CD14-positive monocyte (primary cell): ENCODE results near the gene SLC7A4. TPM values are rescaled to one million over a fixed set of nuclear protein-coding genes. Genes with fewer than 3 reads are reported as not detected.

Source experiments
- DNase-seq, 3 donors: peaks; one replicate each; pipeline ENCODE4 v3.0.0-alpha.2; 2011 to 2022
- H2AFZ ChIP-seq: 2 replicates; pipeline ENCODE4 v1.6.0; 2012; ENCODE audit warnings: mild to moderate bottlenecking, low read depth, low read length, inconsistent platforms; ENCODE audit not compliant: insufficient read depth, poor library complexity, severe bottlenecking
- H3K27ac ChIP-seq, 2 donors: 1 replicate in 1 of 2; 2 replicates in 1 of 2; pipeline ENCODE4 v1.5.1; 2012 to 2013; ENCODE audit warnings: low read length in 2 of 2, control low read depth in 1 of 2, inconsistent platforms in 1 of 2, low read depth in 1 of 2, mild to moderate bottlenecking in 1 of 2
- H3K27me3 ChIP-seq, 2 donors: one replicate each; pipeline versions ENCODE4 v1.6.0 to v1.6.1; 2011 to 2013; ENCODE audit warnings: low read length in 2 of 2; ENCODE audit not compliant: control insufficient read depth in 2 of 2, insufficient read depth in 2 of 2
- H3K36me3 ChIP-seq, 2 donors: replicated peaks in 1 of 2; 1 replicate in 1 of 2; 2 replicates in 1 of 2; pipeline versions ENCODE4 v1.5.1 to v1.6.1; 2012 to 2013; ENCODE audit warnings: low read length in 2 of 2, control low read depth in 1 of 2, inconsistent platforms in 1 of 2, mild to moderate bottlenecking in 1 of 2; ENCODE audit not compliant: insufficient read depth in 2 of 2, control insufficient read depth in 1 of 2
- H3K4me1 ChIP-seq, 2 donors: 1 replicate in 1 of 2; 2 replicates in 1 of 2; pipeline versions ENCODE4 v1.5.1 to v1.6.1; 2012 to 2013; ENCODE audit warnings: low read length in 2 of 2, control low read depth in 1 of 2, inconsistent platforms in 1 of 2, mild to moderate bottlenecking in 1 of 2, moderate library complexity in 1 of 2; ENCODE audit not compliant: insufficient read depth in 2 of 2, control insufficient read depth in 1 of 2
- H3K4me2 ChIP-seq: replicated peaks from 2 replicates; pipeline ENCODE3; 2012; ENCODE audit warnings: low read length, moderate library complexity, mild to moderate bottlenecking; ENCODE audit not compliant: poor library complexity, severe bottlenecking; ENCODE audit errors: extremely low read depth
- H3K4me3 ChIP-seq, 3 experiments: fragments of 200-600 bp in 1 of 3; sonication (generic) in 1 of 3; replicated peaks in 1 of 3; 1 replicate in 2 of 3; 2 replicates in 1 of 3; pipeline ENCODE4 v1.5.1; 2011 to 2013; ENCODE audit warnings: low read length in 3 of 3, mild to moderate bottlenecking in 3 of 3, control low read depth in 2 of 3, low read depth in 2 of 3, inconsistent platforms in 1 of 3, moderate library complexity in 1 of 3
- H3K79me2 ChIP-seq: 2 replicates; pipeline ENCODE4 v1.6.0; 2012; ENCODE audit warnings: mild to moderate bottlenecking, control low read depth, inconsistent platforms, low read length, moderate library complexity; ENCODE audit not compliant: insufficient read depth
- H3K9ac ChIP-seq: 2 replicates; pipeline ENCODE4 v1.6.0; 2017; ENCODE audit warnings: low read length, mild to moderate bottlenecking; ENCODE audit not compliant: insufficient read depth, poor library complexity, severe bottlenecking
- H3K9me3 ChIP-seq, 2 donors: replicated peaks in 1 of 2; 1 replicate in 1 of 2; 2 replicates in 1 of 2; pipeline versions ENCODE4 v1.5.1 to v1.6.1; 2012 to 2013; ENCODE audit warnings: low read length in 2 of 2, control low read depth in 1 of 2; ENCODE audit not compliant: control insufficient read depth in 1 of 2, insufficient read depth in 1 of 2
- H4K20me1 ChIP-seq: 2 replicates; pipeline ENCODE4 v1.6.0; 2012; ENCODE audit warnings: mild to moderate bottlenecking, low read length, control low read depth, moderate library complexity; ENCODE audit not compliant: insufficient read depth
- H3K27ac Mint-ChIP-seq, 7 donors: one replicate each; pipeline ENCODE4 v1.8.0; 2020; ENCODE audit warnings: mild to moderate bottlenecking in 7 of 7, mixed read lengths in 7 of 7, moderate library complexity in 6 of 7, inconsistent platforms in 2 of 7
- H3K27me3 Mint-ChIP-seq, 3 donors: one replicate each; pipeline ENCODE4 v1.8.0; 2021 to 2022; ENCODE audit warnings: low read depth in 3 of 3, mild to moderate bottlenecking in 3 of 3, mixed read lengths in 3 of 3, moderate library complexity in 3 of 3, inconsistent platforms in 1 of 3
- H3K36me3 Mint-ChIP-seq, 2 donors: one replicate each; pipeline ENCODE4 v1.8.0; 2020; ENCODE audit warnings: mixed read lengths in 2 of 2, inconsistent platforms in 1 of 2, mild to moderate bottlenecking in 1 of 2
- H3K4me1 Mint-ChIP-seq: one replicate; pipeline ENCODE4 v1.8.0; 2020; ENCODE audit warnings: mild to moderate bottlenecking, mixed read lengths
- H3K4me3 Mint-ChIP-seq, 2 donors: one replicate each; pipeline ENCODE4 v1.8.0; 2020; ENCODE audit warnings: mild to moderate bottlenecking in 2 of 2, mixed read lengths in 2 of 2, moderate library complexity in 1 of 2
- H3K9me3 Mint-ChIP-seq, 7 donors: one replicate each; pipeline ENCODE4 v1.8.0; 2020 to 2022; ENCODE audit warnings: mixed read lengths in 7 of 7, mild to moderate bottlenecking in 6 of 7, moderate library complexity in 6 of 7, inconsistent platforms in 2 of 7
- WGBS: methylation state at CpG from one replicate; pipeline ENCODE4 v1.1.5; 2013; ENCODE audit warnings: missing lambda C conversion rate; ENCODE audit not compliant: insufficient coverage; 5-methylcytosine and 5-hydroxymethylcytosine counted together
- intact Hi-C, 2 donors: fragments of 100-400 bp; cut with micrococcal nuclease; formaldehyde crosslinking; loops; one replicate each; pipeline versions ENCODE4 v1.15.0 to v1.15.1; 2023
- polyA plus RNA-seq, 3 donors: library from polyadenylated mRNA; depleted of rRNA in 1 of 3; unstranded in 2 of 3; stranded (reverse) in 1 of 3; fragments of 300-500 nt in 2 of 3; fragments of >200 nt in 1 of 3; fragmentation: Illumina TruSeq in 2 of 3; gene quantifications; 1 replicate in 2 of 3; 2 replicates in 1 of 3; pipeline ENCODE4 v1.2.3, GENCODE V29; 2012 to 2021
- TF ChIP-seq, protein P1 (sequence below): fragments of 200-600 bp; IDR thresholded peaks from one replicate; pipeline ENCODE4 v1.8.0; 2022; ENCODE audit warnings: antibody characterized with exemption, mild to moderate bottlenecking

Gene SLC7A4
- polyA plus RNA-seq, 3 donors, result not detected

- H4K20me1 ChIP-seq, result no peaks in the 10 kb centered on the region
- 100% methylated on average over 1 of the region's 1 CpG for WGBS
Measured at GRCh38 chr22:20986365-20986764, 46.0 kb downstream of the SLC7A4 start.

DNA sequence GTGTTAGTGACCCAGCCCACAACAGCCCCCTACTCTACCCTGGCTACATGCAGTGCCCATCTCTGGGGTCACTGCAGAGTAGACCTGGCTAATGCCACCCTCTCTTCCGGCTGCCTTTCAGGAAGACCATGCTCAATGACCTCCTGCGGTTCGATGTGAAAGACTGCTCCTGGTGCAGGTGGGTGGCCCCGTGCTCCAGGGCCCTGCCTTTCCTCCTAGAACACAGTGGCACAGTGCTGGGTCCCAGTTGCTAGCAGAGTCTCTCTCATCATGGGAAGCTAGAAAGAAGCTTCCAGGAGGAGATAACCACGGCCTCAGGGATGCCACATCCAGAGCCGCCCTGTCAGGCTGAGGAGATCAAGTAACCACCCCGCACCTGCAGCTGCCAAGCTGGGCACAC lies 46.6 kb downstream of the SLC7A4 start:
- H3K27me3 ChIP-seq, result no peaks in the 10 kb centered on the region
- no peaks in the 10 kb centered on the region for H4K20me1 ChIP-seq
- H3K36me3 Mint-ChIP-seq, result peaks cover 43 to 55% of the 10 kb centered on the region in 2 donors
- no peaks in the 10 kb centered on the region for H3K9me3 ChIP-seq
- no peak overlapping the region for H3K27ac Mint-ChIP-seq
- no peak overlapping the region for H2AFZ ChIP-seq
- H3K27ac ChIP-seq, result no peak overlapping the region
- WGBS, result 98% methylated on average over 6 of the region's 7 CpGs
- no peaks in the 10 kb centered on the region for H3K9me3 Mint-ChIP-seq
- H3K4me1 ChIP-seq, result peaks cover 20 to 28% of the 10 kb centered on the region in 2 donors
- H3K4me3 ChIP-seq, result no peak overlapping the region
- no peak for DNase-seq
- TF ChIP-seq, protein P1, sequence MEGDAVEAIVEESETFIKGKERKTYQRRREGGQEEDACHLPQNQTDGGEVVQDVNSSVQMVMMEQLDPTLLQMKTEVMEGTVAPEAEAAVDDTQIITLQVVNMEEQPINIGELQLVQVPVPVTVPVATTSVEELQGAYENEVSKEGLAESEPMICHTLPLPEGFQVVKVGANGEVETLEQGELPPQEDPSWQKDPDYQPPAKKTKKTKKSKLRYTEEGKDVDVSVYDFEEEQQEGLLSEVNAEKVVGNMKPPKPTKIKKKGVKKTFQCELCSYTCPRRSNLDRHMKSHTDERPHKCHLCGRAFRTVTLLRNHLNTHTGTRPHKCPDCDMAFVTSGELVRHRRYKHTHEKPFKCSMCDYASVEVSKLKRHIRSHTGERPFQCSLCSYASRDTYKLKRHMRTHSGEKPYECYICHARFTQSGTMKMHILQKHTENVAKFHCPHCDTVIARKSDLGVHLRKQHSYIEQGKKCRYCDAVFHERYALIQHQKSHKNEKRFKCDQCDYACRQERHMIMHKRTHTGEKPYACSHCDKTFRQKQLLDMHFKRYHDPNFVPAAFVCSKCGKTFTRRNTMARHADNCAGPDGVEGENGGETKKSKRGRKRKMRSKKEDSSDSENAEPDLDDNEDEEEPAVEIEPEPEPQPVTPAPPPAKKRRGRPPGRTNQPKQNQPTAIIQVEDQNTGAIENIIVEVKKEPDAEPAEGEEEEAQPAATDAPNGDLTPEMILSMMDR, result no peak
- H3K36me3 ChIP-seq, result peaks cover 40 to 50% of the 10 kb centered on the region in 2 donors
- H3K79me2 ChIP-seq, result peaks cover 15% of the 10 kb centered on the region
- intact Hi-C loops, result loop anchor here in 1 of 2 donors (10.0 kb wide), 1 partner anchor 59 kb away; the partner anchor contains the start of gene LRRC74B
- H3K27me3 Mint-ChIP-seq, result peaks cover 0 to 3% (median 0%) of the 10 kb centered on the region in 3 donors
- H3K4me2 ChIP-seq, result no peak overlapping the region
- no peak overlapping the region for H3K4me3 Mint-ChIP-seq
- peaks cover 26% of the 10 kb centered on the region for H3K4me1 Mint-ChIP-seq
- no peak overlapping the region for H3K9ac ChIP-seq

More at GRCh38 chr22:20986365-20986764, 46.0 kb downstream of the SLC7A4 start:
- Histone ChIP-seq H2AFZ (no peak overlapping the region), H3K27me3 (no peaks in the 10 kb centered on the region), H3K9ac (no peak overlapping the region), H3K4me3 (no peak overlapping the region), H3K36me3 (peaks cover 45 to 56% of the 10 kb centered on the region in 2 donors), H3K27ac (no peak overlapping the region), H3K79me2 (peaks cover 13% of the 10 kb centered on the region), H3K4me1 (peaks cover 14 to 21% of the 10 kb centered on the region in 2 donors), H3K9me3 (no peaks in the 10 kb centered on the region), H3K4me2 (no peak overlapping the region)
- H3K4me1 Mint-ChIP-seq, result peaks cover 19% of the 10 kb centered on the region
- TF ChIP-seq, protein P1, result no peak
- H3K9me3 Mint-ChIP-seq, result no peaks in the 10 kb centered on the region
- no peak overlapping the region for H3K4me3 Mint-ChIP-seq
- H3K36me3 Mint-ChIP-seq, result peaks cover 48 to 60% of the 10 kb centered on the region in 2 donors
- H3K27me3 Mint-ChIP-seq, result peaks cover 0 to 3% (median 0%) of the 10 kb centered on the region in 3 donors
- DNase-seq, result no peak
- H3K27ac Mint-ChIP-seq, result no peak overlapping the region
- intact Hi-C loops, result loop anchor here in 1 of 2 donors (10.0 kb wide), 1 partner anchor 58 kb away; the partner anchor contains the start of gene LRRC74B
